Neural progenitor cell (in vitro differentiated cells): ENCODE data around the gene RASA1. TPM values are rescaled to one million over a fixed set of nuclear protein-coding genes. Genes with fewer than 3 reads are reported as not detected.

Experiments
- DNase-seq: peaks from one replicate; pipeline ENCODE4 v3.0.0-alpha.2; 2016; ENCODE audit warnings: low spot score
- H2AFZ ChIP-seq: fragments of 200-600 bp; sonication (generic); replicated peaks from 2 replicates; pipeline ENCODE4 v1.6.1; 2016; ENCODE audit warnings: antibody characterized with exemption
- H3F3A ChIP-seq: fragments of 200-600 bp; sonication (generic); 2 replicates; pipeline ENCODE4 v1.6.1; 2016; ENCODE audit warnings: antibody characterized with exemption, low read depth
- H3K27ac ChIP-seq: fragments of 200-600 bp; sonication (generic); 2 replicates; pipeline ENCODE4 v1.5.1; 2016; ENCODE audit warnings: mild to moderate bottlenecking
- H3K27me3 ChIP-seq: fragments of 200-600 bp; sonication (generic); 2 replicates; pipeline ENCODE4 v1.6.1; 2016; ENCODE audit warnings: mild to moderate bottlenecking, moderate library complexity
- H3K36me3 ChIP-seq: fragments of 200-600 bp; sonication (generic); 2 replicates; pipeline ENCODE4 v1.5.1; 2016
- H3K4me1 ChIP-seq: fragments of 200-600 bp; sonication (generic); 2 replicates; pipeline ENCODE4 v1.6.1; 2016; ENCODE audit warnings: mixed run types
- H3K4me2 ChIP-seq: fragments of 200-600 bp; sonication (generic); 2 replicates; pipeline ENCODE4 v1.6.1; 2016
- H3K4me3 ChIP-seq: fragments of 200-600 bp; sonication (generic); 2 replicates; pipeline ENCODE4 v1.5.1; 2016
- H3K79me2 ChIP-seq: fragments of 200-600 bp; sonication (generic); 2 replicates; pipeline ENCODE4 v1.6.1; 2016; ENCODE audit warnings: low read depth
- H3K9ac ChIP-seq: fragments of 200-600 bp; sonication (generic); 2 replicates; pipeline ENCODE4 v1.6.1; 2016
- H3K9me3 ChIP-seq: fragments of 200-600 bp; sonication (generic); 2 replicates; pipeline ENCODE4 v1.5.1; 2016; ENCODE audit warnings: low read depth
- H4K20me1 ChIP-seq: fragments of 200-600 bp; sonication (generic); 2 replicates; pipeline ENCODE4 v1.6.1; 2016; ENCODE audit warnings: low read depth
- H3K27ac Mint-ChIP-seq: 3 replicates; pipeline ENCODE4 v1.8.0; 2021; ENCODE audit warnings: mixed read lengths
- H3K27me3 Mint-ChIP-seq: 2 replicates; pipeline ENCODE4 v1.8.0; 2022; ENCODE audit warnings: low read depth, mild to moderate bottlenecking, inconsistent platforms, moderate library complexity, mixed read lengths; ENCODE audit not compliant: insufficient read depth
- H3K36me3 Mint-ChIP-seq: 3 replicates; pipeline ENCODE4 v1.8.0; 2021; ENCODE audit warnings: mixed read lengths
- H3K4me1 Mint-ChIP-seq: 3 replicates; pipeline ENCODE4 v1.8.0; 2021; ENCODE audit warnings: mixed read lengths
- H3K4me3 Mint-ChIP-seq: 3 replicates; pipeline ENCODE4 v1.8.0; 2021; ENCODE audit warnings: mild to moderate bottlenecking, moderate library complexity, mixed read lengths
- H3K9me3 Mint-ChIP-seq: 3 replicates; pipeline ENCODE4 v1.8.0; 2020; ENCODE audit warnings: mixed read lengths
- CTCF ChIP-seq: fragments of 200-600 bp; sonication (generic); IDR thresholded peaks from 2 replicates; pipeline ENCODE4 v1.5.1; 2017; ENCODE audit warnings: antibody characterized with exemption, mild to moderate bottlenecking
- EZH2 ChIP-seq: fragments of 200-600 bp; sonication (generic); IDR thresholded peaks from 2 replicates; pipeline ENCODE4 v1.6.1; 2017; ENCODE audit warnings: antibody characterized with exemption, mild to moderate bottlenecking, moderate library complexity
- EZH2phosphoT487 ChIP-seq: fragments of 200-600 bp; sonication (generic); IDR thresholded peaks from 2 replicates; pipeline ENCODE4 v1.6.1; 2017; ENCODE audit warnings: antibody characterized with exemption
- total RNA-seq: library from RNA; depleted of rRNA; stranded (reverse); fragments of >200 nt; gene quantifications from 2 replicates; pipeline ENCODE4 v1.2.3, GENCODE V29; 2015; ENCODE audit warnings: low replicate concordance

The RASA1 gene
- total RNA-seq, 1 donor from 2014 or later = 60.9 TPM

GRCh38 chr5:87394411-87395165 lies 126.9 kb downstream of the RASA1 start:
- no peaks in the 10 kb centered on the region for H3K27me3 ChIP-seq
- no peak overlapping the region for H3K4me2 ChIP-seq
- no peaks in the 10 kb centered on the region for H3K79me2 ChIP-seq
- Mint-ChIP-seq H3K4me1 (peaks cover 2% of the 10 kb centered on the region), H3K4me3 (no peak overlapping the region), H3K36me3 (peaks cover 30% of the 10 kb centered on the region), H3K27ac (no peak overlapping the region), H3K9me3 (no peaks in the 10 kb centered on the region), H3K27me3 (no peaks in the 10 kb centered on the region)
- H4K20me1 ChIP-seq = no peaks in the 10 kb centered on the region
- no peak overlapping the region for H3K9ac ChIP-seq
- peaks cover 15% of the 10 kb centered on the region for H3F3A ChIP-seq
- DNase-seq = no peak
- no peak overlapping the region for H3K4me3 ChIP-seq
- TF ChIP-seq EZH2phosphoT487 (no peak), EZH2 (no peak), CTCF (no peak)
- H3K9me3 ChIP-seq = no peaks in the 10 kb centered on the region
- H2AFZ ChIP-seq = no peak overlapping the region
- H3K4me1 ChIP-seq = no peaks in the 10 kb centered on the region
- H3K27ac ChIP-seq = no peak overlapping the region
- peaks cover 42% of the 10 kb centered on the region for H3K36me3 ChIP-seq

DNA sequence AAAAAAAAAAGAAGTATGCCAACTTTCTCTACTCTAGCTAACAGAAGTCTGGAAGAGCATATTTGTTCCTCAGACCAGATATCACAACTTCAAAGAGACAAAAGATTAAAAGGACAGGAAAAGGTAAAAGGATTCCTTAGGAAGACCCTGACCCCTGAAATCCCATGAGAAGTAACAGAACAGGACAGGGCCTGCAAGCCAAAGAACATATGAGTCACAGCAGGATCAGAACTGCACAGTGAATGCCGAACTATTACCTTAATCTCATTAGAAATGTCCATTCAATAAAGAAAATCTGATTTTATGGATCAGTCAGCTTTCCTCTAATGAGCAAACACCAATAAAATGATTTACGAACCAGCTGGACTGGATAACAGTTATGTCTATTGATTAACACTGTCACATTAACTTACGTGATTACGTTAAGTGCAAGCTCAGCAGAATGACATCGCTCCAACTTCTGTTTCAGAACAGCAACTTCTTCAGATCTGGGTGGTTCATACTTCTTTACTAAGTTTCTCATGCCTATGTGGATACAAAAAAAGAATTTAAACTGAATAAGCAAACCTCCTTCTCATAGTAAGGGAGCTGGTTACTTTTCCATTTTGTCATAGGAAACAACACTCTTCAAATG lies 131.4 kb downstream of the RASA1 start:
- Mint-ChIP-seq H3K4me1 (peaks cover 2% of the 10 kb centered on the region), H3K27me3 (no peaks in the 10 kb centered on the region), H3K4me3 (no peak overlapping the region), H3K36me3 (peaks cover 24% of the 10 kb centered on the region), H3K27ac (no peak overlapping the region), H3K9me3 (no peaks in the 10 kb centered on the region)
- DNase-seq = no peak
- no peaks in the 10 kb centered on the region for H3K27me3 ChIP-seq
- no peak overlapping the region for H3K4me2 ChIP-seq
- no peak overlapping the region for H3K4me3 ChIP-seq
- no peak overlapping the region for H3K27ac ChIP-seq
- H3K36me3 ChIP-seq = peaks cover 35% of the 10 kb centered on the region
- no peaks in the 10 kb centered on the region for H4K20me1 ChIP-seq
- H3K9ac ChIP-seq = no peak overlapping the region
- no peaks in the 10 kb centered on the region for H3F3A ChIP-seq
- H2AFZ ChIP-seq = no peak overlapping the region
- no peaks in the 10 kb centered on the region for H3K79me2 ChIP-seq
- H3K9me3 ChIP-seq = no peaks in the 10 kb centered on the region
- TF ChIP-seq EZH2phosphoT487 (no peak), EZH2 (no peak), CTCF (no peak)
- no peaks in the 10 kb centered on the region for H3K4me1 ChIP-seq

GRCh38 chr5:87399720-87400119 lies 132.0 kb downstream of the RASA1 start:
- Histone ChIP-seq H3K9ac (no peak overlapping the region), H3K27ac (no peak overlapping the region), H2AFZ (no peak overlapping the region), H3K27me3 (no peaks in the 10 kb centered on the region), H3K4me2 (no peak overlapping the region), H3K9me3 (no peaks in the 10 kb centered on the region), H3K36me3 (peaks cover 32% of the 10 kb centered on the region), H3K79me2 (no peaks in the 10 kb centered on the region), H3F3A (no peaks in the 10 kb centered on the region), H4K20me1 (no peaks in the 10 kb centered on the region), H3K4me1 (no peaks in the 10 kb centered on the region), H3K4me3 (no peak overlapping the region)
- TF ChIP-seq EZH2phosphoT487 (no peak), CTCF (no peak), EZH2 (no peak)
- no peak overlapping the region for H3K4me3 Mint-ChIP-seq
- no peak for DNase-seq
- H3K9me3 Mint-ChIP-seq = no peaks in the 10 kb centered on the region
- H3K4me1 Mint-ChIP-seq = peaks cover 2% of the 10 kb centered on the region
- H3K36me3 Mint-ChIP-seq = peaks cover 25% of the 10 kb centered on the region
- no peak overlapping the region for H3K27ac Mint-ChIP-seq
- no peaks in the 10 kb centered on the region for H3K27me3 Mint-ChIP-seq
